ENCODE data around the gene MCRIP1.
A peak's percentile ranks its signal among the peaks of the same experiment; 100 is the strongest.
"Not testable (repeated sequence)": the region's sequence is repeated elsewhere in the genome, so short reads cannot be mapped to it uniquely, and the experiment has no call there.

Gene MCRIP1

DNA sequence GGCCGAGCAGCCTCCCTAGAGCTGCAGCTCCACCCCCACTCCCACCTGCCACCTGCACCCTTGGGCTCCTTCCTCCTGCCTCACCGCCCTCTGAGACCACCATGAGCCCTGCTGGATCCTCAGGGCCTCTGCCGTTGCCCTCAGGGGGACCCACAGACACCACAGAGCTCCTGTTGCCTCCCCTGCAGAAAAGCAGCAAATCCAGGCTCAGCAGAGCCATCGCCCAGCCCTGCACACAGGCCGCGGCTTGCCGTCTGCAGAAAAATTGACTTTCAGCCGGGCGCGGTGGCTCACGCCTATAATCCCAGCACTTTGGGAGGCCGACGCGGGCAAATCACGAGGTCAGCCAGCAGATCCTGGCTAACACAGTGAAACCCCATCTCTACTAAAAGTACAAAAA, 8.8 kb upstream of the MCRIP1 start:
- DNase-seq (ENCODE audit: low read depth in 2 of 2), result no peak

DNA sequence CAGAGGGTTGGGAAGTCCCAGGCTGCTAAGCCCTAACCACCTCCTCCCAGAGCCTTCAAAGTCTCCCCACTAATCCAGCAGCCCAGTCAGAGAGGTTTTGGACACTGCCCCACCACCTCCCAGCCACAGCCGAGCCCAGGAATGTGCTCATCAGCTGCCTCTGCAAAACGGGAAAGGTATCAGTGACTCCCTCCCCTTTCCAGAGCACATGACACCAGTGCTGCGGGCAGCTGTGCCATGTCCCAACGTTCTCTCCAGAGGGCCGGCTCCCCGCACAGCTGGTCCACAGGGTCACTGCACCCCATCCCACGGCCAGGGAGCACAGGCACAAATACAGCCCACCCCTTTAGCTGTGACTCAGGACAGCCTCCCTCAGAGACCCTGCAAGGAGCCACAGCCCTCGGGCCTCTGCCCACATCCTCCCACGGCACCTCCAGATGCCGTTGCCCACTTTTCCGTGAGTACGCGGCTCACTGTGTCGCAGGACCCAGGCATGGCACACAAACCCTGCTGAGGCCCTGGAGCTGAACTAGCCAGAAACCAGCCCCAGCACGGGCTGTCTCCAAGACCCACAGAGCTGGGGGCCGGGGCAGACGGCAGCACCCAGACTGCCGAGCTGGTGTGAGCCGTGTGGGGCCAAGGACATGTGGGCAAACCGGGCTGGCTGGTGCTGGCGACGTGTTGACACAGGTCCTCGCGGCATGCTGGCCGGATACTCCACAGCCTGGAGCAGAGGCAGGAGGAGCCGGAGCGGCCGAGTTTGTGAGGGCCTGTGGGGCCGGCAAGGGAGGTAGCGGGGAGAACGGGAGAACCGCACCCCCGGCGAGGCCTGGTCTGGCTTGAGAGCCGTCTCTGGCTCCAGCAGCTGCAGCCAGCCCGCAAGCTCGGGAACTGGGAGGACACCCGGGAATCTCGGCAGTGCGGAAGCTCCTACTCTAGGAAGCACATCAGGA, 8.0 kb upstream of the MCRIP1 start:
- DNase-seq (ENCODE audit: low read depth in 2 of 2), result no peak

- DNase-seq (ENCODE audit: low read depth in 2 of 2), result not testable (repeated sequence)
Observed at GRCh38 chr17:81840059-81840458, 7.0 kb upstream of the MCRIP1 start.

GRCh38 chr17:81839301-81839700, 6.2 kb upstream of the MCRIP1 start:
- DNase-seq (ENCODE audit: low read depth in 2 of 2), result no peak

DNA sequence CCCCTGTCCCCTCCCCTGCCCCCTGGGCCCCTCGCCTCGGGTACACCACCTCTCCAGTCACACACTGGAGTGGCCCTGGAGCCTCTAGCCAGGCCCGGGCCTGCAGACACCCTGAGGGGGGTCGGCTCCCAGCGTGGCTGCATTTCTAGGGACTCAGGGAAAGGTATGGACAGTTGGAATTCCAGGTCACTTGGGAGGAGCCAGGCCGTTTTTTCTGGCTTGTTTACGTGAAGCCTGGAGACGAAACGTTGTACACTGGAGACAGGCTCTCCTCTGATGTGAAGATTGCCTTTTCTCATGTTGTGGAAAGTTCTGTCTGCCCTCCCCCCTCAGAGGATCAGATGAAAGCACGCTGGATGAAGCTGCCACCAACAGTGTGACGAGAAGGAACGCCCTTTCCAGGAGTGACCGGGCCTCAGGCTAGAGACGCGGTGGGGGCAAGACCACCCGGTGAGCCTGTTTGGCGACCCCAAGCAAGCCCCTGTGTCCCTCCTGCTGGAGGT, 5.7 kb upstream of the MCRIP1 start:
- DNase-seq (ENCODE audit: low read depth in 2 of 2), result no peak

DNA sequence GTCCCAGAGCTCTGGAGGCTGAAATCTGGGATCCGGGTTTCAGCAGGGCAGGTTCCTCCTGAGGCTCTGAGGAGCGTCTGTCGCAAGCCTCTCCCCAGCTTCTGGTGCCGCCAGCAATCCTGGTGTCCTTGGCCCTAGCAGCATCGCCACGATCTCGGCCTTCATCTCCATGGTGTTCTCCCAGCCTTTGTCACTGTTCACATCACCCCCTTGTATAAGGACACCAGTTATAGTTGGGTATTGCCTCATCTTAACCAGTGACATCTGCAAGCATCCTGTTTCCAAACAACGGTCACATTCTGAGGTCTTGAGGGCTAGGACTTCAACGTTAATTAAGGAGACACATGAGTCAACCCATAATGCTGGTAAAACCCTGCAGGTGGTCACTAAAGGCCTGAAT, 4.5 kb upstream of the MCRIP1 start:
- no peak for DNase-seq (ENCODE audit: low read depth in 2 of 2)

GRCh38 chr17:81834831-81835267, 1.8 kb upstream of the MCRIP1 start, which contains the start of gene PPP1R27:
Gene PPP1R27, minus strand, starts transcription at chr17:81835050. Its CDS starts 97 bp downstream, at chr17:81834953.
- DNase-seq (ENCODE audit: low read depth in 2 of 2), result no peak

GRCh38 chr17:81833921-81834830, 1.1 kb upstream of the MCRIP1 start:
- no peak for DNase-seq (ENCODE audit: low read depth in 2 of 2)

DNA sequence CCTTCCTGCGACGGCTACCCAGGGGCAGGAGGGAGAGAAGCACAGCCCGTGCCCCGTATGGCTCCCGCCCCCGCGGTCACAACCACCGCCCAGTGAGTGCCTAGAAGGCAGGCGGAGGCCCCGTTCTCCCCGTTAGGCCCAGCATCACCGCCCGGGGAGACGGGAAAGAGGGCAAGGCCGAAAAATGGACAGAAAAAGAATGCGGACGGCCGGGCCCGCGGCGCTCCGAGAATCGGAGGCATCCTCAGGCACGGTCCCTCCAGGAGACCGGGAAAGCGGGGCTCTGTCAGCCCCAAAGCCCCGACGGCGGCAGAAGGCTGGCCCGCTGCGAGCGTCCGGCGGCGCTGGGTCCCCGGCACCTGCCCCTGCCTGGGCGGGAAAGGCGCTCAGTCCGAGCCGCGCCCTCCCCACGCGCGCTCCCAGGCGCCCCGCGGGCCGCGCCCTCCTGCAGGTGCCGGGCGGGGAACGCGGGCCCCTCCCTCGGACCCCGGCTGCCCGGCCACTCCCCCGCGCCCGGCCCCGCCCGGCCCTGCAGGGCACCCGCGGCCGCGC, 407 bp downstream of the MCRIP1 start:
- DNase-seq (ENCODE audit: low read depth in 2 of 2), result no peak

- no peak for DNase-seq (ENCODE audit: low read depth in 2 of 2)
Observed at GRCh38 chr17:81831957-81832607, 1.0 kb downstream of the MCRIP1 start.

DNA sequence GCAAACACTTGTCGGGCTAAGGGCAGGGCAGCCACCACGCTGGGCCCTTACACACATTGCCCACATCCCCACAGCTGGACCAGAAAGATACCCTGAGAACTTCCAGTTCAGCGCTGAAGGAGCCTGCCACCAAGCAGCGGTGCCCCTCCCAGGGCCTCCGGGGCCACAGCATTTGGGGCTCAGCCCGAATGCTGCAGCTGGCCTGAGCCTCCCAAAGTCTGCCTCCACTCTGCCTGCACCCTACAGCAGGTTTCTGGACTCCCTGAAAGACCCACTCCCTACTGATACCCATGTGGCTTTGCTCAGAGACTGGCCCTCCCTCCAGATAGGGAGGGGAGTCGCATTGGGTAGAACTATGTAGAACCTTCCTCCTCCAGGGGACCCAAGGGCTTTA, 1.5 kb downstream of the MCRIP1 start:
- DNase-seq (ENCODE audit: low read depth in 2 of 2), result no peak

- DNase-seq (ENCODE audit: low read depth in 2 of 2), result no peak
Observed at GRCh38 chr17:81829858-81830257, 3.2 kb downstream of the MCRIP1 start.

DNA sequence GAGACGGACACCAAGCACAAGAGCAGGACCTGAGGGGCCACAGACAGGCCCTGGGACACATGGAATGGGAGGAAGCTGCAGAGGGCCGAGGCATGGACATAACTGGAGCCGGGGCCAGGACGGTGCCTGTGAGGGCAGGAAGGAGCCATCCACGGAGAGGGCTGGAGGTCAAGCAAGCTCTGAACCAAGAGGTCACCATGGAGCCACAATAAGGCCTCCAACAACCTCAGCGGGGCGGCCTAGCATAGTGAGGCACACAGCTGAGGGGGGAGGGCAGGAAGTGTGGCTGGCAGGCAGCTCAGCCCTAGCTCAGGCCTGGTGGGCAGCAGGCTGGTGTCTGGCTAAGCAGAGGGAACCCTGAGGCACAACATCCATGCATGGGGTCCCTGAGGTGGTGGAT, 4.4 kb downstream of the MCRIP1 start:
- DNase-seq (ENCODE audit: low read depth in 2 of 2), result no peak

DNA sequence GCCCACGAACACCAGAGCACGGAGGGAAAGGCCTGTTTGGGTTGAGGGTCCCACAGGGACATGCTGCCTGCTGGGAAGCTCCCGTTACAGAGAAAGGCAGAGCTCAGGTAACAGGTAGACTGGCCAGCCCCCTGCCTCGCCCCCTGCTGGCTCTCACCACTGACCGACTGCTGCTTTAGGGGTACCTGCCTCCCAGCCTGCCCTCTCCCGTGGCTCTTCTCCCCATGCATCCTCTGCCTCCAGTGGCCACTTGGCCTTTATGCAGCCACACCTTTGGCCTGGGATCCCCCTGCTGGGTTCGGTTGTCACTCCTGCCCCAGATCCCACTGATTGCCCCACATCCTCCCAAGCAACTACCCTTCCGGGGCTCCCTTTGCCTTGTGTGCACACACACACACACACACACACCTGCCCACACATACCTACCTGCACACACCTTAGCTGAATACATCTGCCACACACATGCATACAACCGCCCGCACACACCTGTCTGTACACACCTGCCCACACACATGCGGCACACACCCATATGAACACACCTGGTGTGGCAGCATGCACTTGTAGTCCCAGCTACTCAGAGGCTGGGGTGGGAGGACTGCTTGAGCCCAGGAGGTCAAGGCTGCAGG, 7.1 kb downstream of the MCRIP1 start:
- no peak for DNase-seq (ENCODE audit: low read depth in 2 of 2)

DNA sequence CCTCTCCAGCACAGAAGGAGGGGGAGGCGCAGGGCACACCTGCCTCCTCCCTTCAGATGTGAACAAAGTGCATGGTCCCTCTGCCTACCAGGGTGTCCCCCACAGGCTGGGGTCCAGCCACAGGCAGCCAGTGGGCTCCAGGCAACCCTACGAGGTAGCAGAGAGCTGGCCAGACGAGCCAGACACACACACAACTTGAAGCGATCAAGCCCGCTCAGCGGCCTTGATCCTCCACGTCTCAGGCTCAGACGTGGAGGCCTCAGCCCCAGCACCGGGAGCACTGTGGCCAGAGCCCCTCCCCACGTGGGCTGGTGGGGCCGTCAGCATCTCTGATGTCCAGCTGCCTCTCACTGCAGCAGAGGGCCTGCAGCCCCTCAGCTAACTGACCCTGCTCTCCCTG, 8.5 kb downstream of the MCRIP1 start:
- no peak for DNase-seq (ENCODE audit: low read depth in 2 of 2)

GRCh38 chr17:81823820-81824550, 9.1 kb downstream of the MCRIP1 start:
- DNase-seq (ENCODE audit: low read depth in 2 of 2), result no peak

DNA sequence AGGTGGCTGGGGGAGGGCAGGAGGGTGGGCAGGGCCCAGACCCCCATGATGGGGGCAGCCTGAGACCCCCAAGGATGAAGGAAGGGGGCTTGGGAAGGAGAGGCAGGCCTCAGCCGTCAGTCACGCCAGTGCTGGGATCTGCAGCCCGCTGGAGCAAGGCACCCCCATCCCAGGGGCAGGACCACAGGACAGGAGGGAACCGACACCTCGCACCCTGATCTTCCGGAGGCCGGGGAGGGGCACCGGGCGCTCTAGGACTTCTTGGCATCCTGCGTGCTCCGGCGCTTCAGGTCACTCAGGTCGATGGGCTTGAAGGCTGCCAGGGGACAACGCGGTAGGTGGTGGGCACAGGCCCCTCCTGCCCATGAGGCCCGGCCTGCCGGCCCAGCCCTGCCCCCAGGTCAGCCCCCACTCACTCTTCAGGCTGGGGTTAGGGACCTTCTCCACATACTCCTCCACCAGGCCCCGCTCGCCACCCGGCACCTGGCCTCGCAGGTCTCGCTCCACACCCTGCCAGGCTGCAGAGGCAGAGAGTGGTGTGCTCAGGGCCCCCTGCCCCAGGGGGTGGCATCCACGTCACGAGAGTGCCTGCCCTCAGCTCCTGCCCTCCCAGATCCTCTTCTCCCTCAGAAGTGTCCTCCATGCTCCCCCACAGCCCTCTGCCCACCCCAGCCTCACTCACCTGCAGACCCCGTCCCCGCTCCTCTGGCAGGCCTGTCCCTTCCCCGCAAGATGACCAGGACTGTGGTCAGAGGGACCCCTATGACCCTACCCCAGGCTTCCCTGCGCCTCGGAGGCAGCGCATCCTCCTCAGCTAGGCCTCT, 9.9 kb downstream of the MCRIP1 start:
- DNase-seq (ENCODE audit: low read depth in 2 of 2), result no peak

DNA sequence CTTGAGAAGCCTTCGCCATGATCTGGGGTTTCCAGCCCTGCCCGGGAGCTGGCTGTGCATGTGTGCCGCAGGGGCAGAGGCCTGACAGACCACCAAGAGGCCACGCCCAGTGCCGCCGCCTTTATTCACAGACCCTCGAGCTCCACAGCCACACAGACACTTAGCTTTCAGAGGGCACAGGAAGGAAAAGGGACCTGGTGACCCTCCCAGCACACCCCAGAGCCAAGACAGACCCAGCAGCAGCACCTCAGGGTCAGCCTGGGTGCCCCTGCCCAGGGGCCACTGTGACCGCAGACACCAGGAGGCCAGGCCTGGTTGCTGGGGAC, 10.8 kb downstream of the MCRIP1 start:
- DNase-seq (ENCODE audit: low read depth in 2 of 2), result no peak

- DNase-seq (ENCODE audit: low read depth in 2 of 2), result peak in 1 of 2 experiments; percentile 8
Observed at GRCh38 chr17:81821603-81822311, 11.3 kb downstream of the MCRIP1 start.

Data from fibroblast of skin of left quadriceps (primary cell).